ENCODE results near the gene TMEM165. TPM values are rescaled to one million over a fixed set of nuclear protein-coding genes. Genes with fewer than 3 reads are reported as not detected.

Gene TMEM165
- total and polyA plus RNA-seq, 9 of the 15 experiments (the other 6 are each of a cell fraction or from before 2014, with no cell fraction given) = 21.3 to 145 (median 96.8) TPM

- H3K9ac ChIP-seq (ENCODE audit: insufficient read depth in 1 of 2, low read depth in 2 of 2, low read length in 2 of 2) = no peak overlapping the region
- no peaks in the 10 kb centered on the region for H3K27me3 ChIP-seq (ENCODE audit: control insufficient read depth in 2 of 2, insufficient read depth in 2 of 2, low read length in 2 of 2)
- H3K9me3 ChIP-seq (replicated peaks; ENCODE audit: control insufficient read depth, insufficient read depth, low read depth, low read length) = no peaks in the 10 kb centered on the region
- intact Hi-C loops (cut with micrococcal nuclease) (loop anchor here (10.0 kb wide), 2 partner anchors 203 to 433 kb away; partner anchors contain the start of gene NMU), in situ Hi-C loops (cut with MboI) (no loop called here)
- no peak for ATAC-seq
- BruUV-seq (replicated peaks) = no TSS peak
- FAIRE-seq = no peak
- POLR2A ChIA-PET = no interaction called here
- TF ChIP-seq SMARCB1 (IDR thresholded peaks at IDR 0.05; ENCODE audit: insufficient read length, low read depth) = no peak
- TF ChIP-seq SMARCA4 (IDR thresholded peaks at IDR 0.05) = no peak
- TF ChIP-seq ZNF518B (CRISPR knock-in tag; IDR thresholded peaks at IDR 0.05) = no peak
- no peak for TF ChIP-seq ARID2 (IDR thresholded peaks at IDR 0.05)
- no peak for TF ChIP-seq TARDBP (IDR thresholded peaks at IDR 0.05)
- no peak for TF ChIP-seq BACH1 (tag; IDR thresholded peaks at IDR 0.05)
- no peak for TF ChIP-seq E4F1 (CRISPR knock-in tag; IDR thresholded peaks at IDR 0.05; ENCODE audit: borderline replicate concordance)
- no peak for TF ChIP-seq CBX3 (IDR thresholded peaks at IDR 0.05; ENCODE audit: borderline replicate concordance in 1 of 2, low read length in 2 of 2)
- no peak for TF ChIP-seq PPARD (CRISPR knock-in tag; IDR thresholded peaks at IDR 0.05)
- no peak for TF ChIP-seq SRSF9 (IDR thresholded peaks at IDR 0.05; ENCODE audit: borderline replicate concordance, low read depth, low read length)
- no peak for TF ChIP-seq MAX (CRISPR knock-in tag; IDR thresholded peaks at IDR 0.05)
- TF ChIP-seq GTF2F1 (IDR thresholded peaks at IDR 0.05; ENCODE audit: low read depth, low read length) = no peak
- TF ChIP-seq TCF7 (IDR thresholded peaks at IDR 0.05; ENCODE audit: borderline replicate concordance) = no peak
- no peak for TF ChIP-seq TEAD2 (tag; IDR thresholded peaks at IDR 0.05)
- no peak for TF ChIP-seq TGIF2 (CRISPR knock-in tag; IDR thresholded peaks at IDR 0.05)
- no peak for TF ChIP-seq LEF1 (IDR thresholded peaks at IDR 0.05)
- TF ChIP-seq ZNF436 (CRISPR knock-in tag; IDR thresholded peaks at IDR 0.05) = no peak
- no peaks in the 10 kb centered on the region for H3K9me1 ChIP-seq (ENCODE audit: control insufficient read depth, insufficient read depth, low read length)
- H4K20me1 ChIP-seq (replicated peaks; ENCODE audit: control insufficient read depth, insufficient read depth, low read length) = no peaks in the 10 kb centered on the region
- H3K4me1 ChIP-seq (replicated peaks in 1 of 2; ENCODE audit: control insufficient read depth in 2 of 2, insufficient read depth in 2 of 2, low read length in 2 of 2) = peaks cover 0 to under 1% of the 10 kb centered on the region in 2 experiments; a peak in 3 of 5 replicates
- no peak overlapping the region for H2AFZ ChIP-seq (ENCODE audit: low read depth, low read length)
- no peak overlapping the region for H3K4me2 ChIP-seq (ENCODE audit: insufficient read depth, low read length)
- H3K79me2 ChIP-seq (ENCODE audit: control insufficient read depth, insufficient read depth, low read length) = no peaks in the 10 kb centered on the region
- no peak for DNase-seq (ENCODE audit: extremely low read depth in 1 of 4, low spot score in 3 of 4)
- 79% methylated on average over 6 of the region's 6 CpGs for WGBS (ENCODE audit: insufficient coverage, low coverage, missing lambda C conversion rate)
- H3K27ac ChIP-seq (ENCODE audit: extremely low read depth, low read depth, low read length) = no peak overlapping the region
- no peak overlapping the region for H3K4me3 ChIP-seq
- CTCF ChIA-PET (ENCODE audit: low intra/inter-chr PET ratio) = no interaction called here
- peaks cover 90% of the 10 kb centered on the region for H3K36me3 ChIP-seq (ENCODE audit: control insufficient read depth, insufficient read depth, low read length)
Observed at GRCh38 chr4:55431710-55432336, 36.1 kb downstream of the TMEM165 start.
